ENCODE measurements around the gene LLGL2.

DNA sequence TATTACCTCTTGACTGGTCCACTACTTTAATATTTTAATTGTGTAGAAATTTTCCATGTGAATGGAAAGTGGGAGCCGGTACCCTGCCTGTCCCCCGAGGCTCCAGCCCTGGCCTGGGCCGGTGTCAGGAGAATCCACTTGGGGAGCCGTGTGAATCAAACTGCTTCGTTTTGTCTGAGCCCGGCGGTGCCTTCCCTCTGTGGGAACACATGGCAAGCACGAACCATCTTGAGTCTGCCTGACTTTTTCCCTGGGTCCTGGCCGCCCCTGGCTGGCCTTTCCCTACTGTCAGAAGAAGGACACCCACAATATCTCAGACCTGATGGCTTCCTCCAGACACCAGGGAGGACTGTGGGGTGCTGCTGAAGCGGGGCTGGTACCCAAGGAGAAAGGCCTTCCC, 49.7 kb downstream of the LLGL2 start:
- TF ChIP-seq, protein P1, sequence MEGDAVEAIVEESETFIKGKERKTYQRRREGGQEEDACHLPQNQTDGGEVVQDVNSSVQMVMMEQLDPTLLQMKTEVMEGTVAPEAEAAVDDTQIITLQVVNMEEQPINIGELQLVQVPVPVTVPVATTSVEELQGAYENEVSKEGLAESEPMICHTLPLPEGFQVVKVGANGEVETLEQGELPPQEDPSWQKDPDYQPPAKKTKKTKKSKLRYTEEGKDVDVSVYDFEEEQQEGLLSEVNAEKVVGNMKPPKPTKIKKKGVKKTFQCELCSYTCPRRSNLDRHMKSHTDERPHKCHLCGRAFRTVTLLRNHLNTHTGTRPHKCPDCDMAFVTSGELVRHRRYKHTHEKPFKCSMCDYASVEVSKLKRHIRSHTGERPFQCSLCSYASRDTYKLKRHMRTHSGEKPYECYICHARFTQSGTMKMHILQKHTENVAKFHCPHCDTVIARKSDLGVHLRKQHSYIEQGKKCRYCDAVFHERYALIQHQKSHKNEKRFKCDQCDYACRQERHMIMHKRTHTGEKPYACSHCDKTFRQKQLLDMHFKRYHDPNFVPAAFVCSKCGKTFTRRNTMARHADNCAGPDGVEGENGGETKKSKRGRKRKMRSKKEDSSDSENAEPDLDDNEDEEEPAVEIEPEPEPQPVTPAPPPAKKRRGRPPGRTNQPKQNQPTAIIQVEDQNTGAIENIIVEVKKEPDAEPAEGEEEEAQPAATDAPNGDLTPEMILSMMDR (IDR thresholded peaks at IDR 0.05): no peak
- TF ChIP-seq POLR2AphosphoS5 (IDR thresholded peaks at IDR 0.05): no peak
- no peak for TF ChIP-seq EP300 (IDR thresholded peaks at IDR 0.05)
- TF ChIP-seq POLR2A (IDR thresholded peaks at IDR 0.05): no peak

Measured in upper lobe of left lung (tissue), 4 donors.